NCI-H2171 (cell line): ENCODE data around the gene GMDS.

Experiments used
- DNase-seq: peaks from one replicate; lab custom pipeline; 2025; lab: John Stamatoyannopoulos, UW

Gene GMDS

DNA sequence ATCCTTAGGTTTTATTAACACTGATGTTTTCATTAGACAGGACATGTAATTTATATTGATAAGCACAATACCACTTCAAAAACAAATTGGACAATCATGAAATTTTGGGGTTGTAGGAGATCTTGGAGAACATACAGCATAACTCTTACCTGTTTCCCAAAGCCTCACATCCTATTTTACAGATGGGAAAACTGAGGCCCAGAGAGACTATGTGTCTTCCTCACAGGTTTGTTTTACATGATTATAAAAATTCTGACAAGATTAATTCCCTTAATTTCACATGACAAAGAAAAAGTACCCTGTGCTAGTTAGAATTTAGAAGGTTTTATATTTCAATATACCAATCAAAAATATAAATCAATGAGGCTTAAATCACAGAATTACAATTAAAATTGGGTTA is 145.5 kb downstream of the GMDS start:
- no peak for DNase-seq

DNA sequence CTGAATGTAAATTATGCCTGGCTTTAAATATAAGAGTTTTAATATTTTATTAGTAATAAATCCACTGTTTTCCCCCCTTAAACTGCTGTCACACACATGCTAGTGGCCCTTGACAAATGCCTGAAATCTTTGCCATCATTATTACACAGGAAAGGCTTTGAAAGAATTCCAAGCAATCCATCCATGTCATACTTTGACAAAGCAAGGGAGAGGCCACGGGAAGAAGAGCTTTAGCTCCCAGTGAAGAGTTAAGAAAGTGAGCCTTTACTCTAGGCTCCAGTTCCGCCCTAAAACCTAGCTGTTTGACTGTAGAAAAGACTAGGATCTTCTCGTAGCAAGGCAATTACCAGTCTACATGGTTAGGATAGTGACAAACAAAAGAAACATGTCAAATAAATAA is 147.9 kb downstream of the GMDS start:
- no peak for DNase-seq

DNA sequence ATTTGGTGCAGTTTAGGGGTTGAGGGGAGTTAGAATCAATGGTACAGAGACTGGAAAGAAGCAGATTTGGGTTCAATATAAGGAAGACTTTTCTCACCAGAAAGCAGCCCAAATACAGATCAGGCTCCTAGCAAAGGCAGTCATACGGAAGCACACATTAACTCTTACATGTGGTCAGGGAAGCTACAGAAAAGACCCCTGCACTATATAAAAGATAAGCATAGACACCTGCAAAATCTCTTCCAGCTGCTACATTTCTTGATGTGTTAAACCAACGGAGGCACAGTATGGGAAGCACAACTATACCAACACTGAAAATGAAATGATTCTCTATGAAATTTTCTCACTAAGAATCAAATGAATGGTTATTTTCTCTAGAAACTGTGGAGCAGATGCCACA is 150.8 kb downstream of the GMDS start:
- DNase-seq: no peak

- DNase-seq: no peak
Observed at GRCh38 chr6:2086326-2086965, 159.0 kb downstream of the GMDS start.

DNA sequence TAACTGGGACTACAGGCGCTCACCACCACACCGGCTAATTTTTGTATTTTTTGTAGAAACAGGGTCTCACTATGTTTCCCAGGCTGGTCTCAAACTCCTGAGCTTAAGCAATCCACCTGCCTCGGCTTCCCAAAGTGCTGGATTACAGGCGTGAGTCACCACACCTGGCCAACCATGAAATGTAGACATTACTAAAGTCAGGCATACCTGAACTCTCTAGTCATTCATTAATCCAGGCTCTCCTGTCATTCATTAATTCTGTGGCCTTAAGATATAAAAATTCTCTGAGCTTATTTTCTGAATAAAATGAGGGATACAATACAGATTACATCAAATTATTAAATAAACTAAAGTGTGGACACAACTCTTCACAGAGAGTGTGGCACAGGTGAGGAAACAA is 159.7 kb downstream of the GMDS start:
- no peak for DNase-seq

GRCh38 chr6:2081155-2082138 is 164.0 kb downstream of the GMDS start:
- no peak for DNase-seq

DNA sequence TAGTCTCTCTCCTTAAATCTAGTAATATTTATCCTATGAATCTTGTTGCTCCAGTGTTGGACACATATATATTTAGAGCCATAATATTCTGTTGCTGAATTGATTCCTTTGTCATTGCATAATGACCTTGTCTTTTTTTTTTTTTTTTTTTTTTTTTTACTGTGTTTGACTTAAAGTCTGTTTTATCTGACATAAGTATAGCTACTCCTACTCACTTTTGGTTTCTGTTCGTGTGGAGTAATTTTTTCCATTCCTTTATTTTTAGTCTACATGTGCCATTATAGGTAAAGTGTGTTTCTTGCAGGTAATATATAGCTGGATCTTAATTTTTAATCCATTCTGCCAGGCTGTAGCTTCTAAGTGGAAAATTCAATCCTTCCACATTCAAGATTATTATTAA is 166.5 kb downstream of the GMDS start:
- no peak for DNase-seq

DNA sequence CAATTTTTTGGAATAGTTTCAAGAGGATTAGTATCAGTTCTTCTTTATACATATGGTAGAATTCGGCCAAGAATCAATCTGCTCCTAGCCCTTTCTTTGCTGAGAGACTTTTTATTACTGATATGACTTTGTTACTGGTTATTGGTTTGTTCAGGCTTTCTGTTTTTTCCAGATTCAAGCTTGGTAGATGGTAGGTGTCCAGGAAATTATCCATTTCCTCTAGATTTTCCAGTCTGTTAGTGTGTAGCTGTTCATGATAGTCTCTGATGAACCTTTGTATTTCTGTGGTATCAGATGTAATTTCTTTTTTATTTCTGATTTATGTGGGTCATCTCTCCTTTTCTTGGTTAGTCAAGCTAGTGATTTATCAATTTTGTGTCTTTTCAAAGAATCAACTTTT is 167.6 kb downstream of the GMDS start:
- no peak for DNase-seq

- no peak for DNase-seq
Observed at GRCh38 chr6:2073476-2073875, 171.9 kb downstream of the GMDS start.

DNA sequence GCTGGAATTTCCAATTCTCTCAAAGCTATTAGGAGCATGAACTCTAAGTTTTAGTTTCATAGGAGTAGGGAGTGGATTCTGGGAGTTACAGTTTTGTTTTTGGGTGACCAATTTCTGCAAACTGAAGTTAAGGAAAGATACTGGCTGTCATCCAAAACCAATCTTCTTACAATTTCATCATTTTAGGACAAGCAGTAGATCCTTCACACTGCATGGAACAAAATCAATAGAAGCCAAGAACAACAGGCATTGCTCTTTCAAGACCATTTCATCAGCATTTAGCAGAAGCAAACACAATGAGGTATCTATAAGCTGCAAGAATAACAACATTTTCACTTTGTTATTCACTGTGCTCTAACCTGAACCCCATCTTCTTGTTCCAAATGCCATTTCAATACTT is 173.0 kb downstream of the GMDS start:
- DNase-seq: no peak

GRCh38 chr6:2063547-2063946 is 181.9 kb downstream of the GMDS start:
- DNase-seq: no peak

GRCh38 chr6:2061880-2062279 is 183.5 kb downstream of the GMDS start:
- no peak for DNase-seq

DNA sequence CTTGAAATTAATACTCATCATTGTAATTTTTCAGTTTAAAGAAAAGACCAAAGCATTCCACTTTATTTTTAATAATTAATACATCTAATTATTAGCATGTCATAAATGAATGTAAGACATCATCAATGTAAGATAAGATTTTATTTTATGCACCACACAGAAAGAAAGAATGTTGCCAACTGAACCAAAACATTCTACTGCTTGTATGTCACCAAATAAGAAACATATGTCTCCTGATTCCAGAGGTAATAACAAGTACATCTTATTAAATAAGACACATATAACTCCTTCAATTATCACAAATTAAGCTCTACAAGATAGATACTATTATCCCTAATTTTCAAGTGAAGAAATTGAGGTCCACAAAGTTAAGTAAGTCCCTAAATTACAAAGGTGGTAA is 189.5 kb downstream of the GMDS start:
- DNase-seq: no peak

GRCh38 chr6:2055143-2055542 is 190.3 kb downstream of the GMDS start:
- DNase-seq: no peak

DNA sequence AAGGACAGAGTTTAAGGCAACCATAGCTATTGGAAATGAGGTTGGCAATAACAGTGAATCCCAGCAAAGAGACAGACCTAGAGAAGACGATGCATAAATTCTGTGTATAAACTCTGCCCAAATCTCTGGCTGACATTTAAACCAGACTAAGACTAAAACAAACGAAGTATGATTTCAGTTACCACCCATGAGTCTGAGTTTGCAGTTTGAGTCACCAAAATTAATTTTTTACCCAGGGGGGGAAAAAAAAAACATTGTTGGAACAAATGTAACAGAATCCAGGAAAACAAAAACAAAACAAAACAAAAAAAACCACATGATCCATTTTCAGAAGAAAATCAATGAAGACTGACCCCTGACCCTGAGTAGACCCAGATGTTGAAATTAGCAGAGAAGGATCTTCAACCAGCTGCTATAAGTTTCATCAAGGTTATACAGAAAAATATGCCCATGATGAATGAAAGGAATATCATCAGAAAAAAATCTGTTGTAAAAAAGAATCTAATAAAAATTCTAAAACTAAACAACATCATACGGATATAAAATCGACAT is 190.8 kb downstream of the GMDS start:
- DNase-seq: no peak

GRCh38 chr6:2053691-2054090 is 191.7 kb downstream of the GMDS start:
- no peak for DNase-seq

GRCh38 chr6:2047855-2048254 is 197.6 kb downstream of the GMDS start:
- no peak for DNase-seq

- DNase-seq: no peak
Observed at GRCh38 chr6:2044192-2044591, 201.2 kb downstream of the GMDS start.

DNA sequence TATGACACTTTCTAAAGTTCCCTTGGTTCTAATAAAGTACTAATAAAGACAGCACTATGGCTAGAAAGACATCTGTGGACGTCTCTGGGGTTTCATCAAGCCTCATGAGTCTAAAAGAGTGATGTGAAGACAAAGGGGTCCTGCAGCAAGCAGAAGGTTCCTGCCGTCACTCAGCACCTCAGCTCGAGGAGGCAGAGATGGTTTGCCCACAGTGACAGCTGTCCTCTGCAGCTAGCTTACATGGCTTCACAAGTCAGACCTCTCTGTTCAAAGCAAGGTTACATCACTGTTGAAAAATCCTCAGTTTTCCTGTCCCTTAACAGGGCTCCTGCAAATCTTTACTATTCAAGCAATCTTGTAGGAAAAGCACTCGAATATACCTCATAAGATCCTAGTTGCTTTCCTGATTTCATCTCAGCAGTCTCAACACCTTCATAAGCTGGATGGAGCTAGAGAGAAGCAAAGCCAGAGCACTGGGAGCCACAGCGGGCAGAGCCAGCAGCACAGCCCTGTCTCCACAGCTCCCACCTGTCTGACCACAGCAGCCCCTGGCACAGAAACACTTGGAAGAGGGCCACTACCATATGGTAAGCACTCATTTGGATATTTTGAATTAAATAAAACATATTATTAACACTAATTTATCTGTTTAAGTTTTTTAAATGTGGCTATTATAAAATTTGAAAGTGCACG is 202.3 kb downstream of the GMDS start:
- no peak for DNase-seq

GRCh38 chr6:2038092-2038491 is 207.3 kb downstream of the GMDS start:
- no peak for DNase-seq

- no peak for DNase-seq
Observed at GRCh38 chr6:2037237-2037926, 208.0 kb downstream of the GMDS start.

DNA sequence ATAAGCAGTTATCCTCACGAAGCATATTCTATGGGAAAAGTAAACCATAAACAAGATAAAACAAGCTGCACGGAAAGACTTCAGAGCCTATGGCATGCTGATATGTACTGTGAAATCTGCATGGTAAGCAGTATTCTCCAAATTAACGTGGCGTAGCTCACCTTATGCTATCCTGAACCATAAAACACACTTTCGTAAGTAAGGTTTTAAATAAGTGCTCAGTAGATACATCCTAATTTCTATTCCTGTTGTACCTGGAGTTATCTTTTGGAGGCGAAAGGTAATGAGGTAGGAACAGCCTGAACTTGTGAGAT is 208.7 kb downstream of the GMDS start:
- DNase-seq: no peak
